Colonic mucosa (tissue), 4 donors: ENCODE measurements around the gene MAD1L1. TPM values are rescaled to one million over a fixed set of nuclear protein-coding genes. Genes with fewer than 3 reads are reported as not detected.

ENCODE experiments used
- DNase-seq: peaks from one replicate; pipeline ENCODE4 v3.0.0-alpha.2; 2020
- H3K27ac ChIP-seq: fragments of 200-600 bp; one replicate; pipeline ENCODE4 v1.8.0; 2021
- H3K27me3 ChIP-seq: fragments of 200-600 bp; one replicate; pipeline ENCODE4 v1.8.0; 2021
- H3K36me3 ChIP-seq: fragments of 200-600 bp; one replicate; pipeline ENCODE4 v1.8.0; 2021
- H3K4me1 ChIP-seq: fragments of 200-600 bp; one replicate; pipeline ENCODE4 v1.8.0; 2021; ENCODE audit warnings: mild to moderate bottlenecking
- H3K4me3 ChIP-seq: fragments of 200-600 bp; one replicate; pipeline ENCODE4 v1.8.0; 2021
- H3K9ac ChIP-seq, 2 donors: one replicate each; pipeline ENCODE4 v1.7.0; 2013; ENCODE audit warnings: control low read depth in 2 of 2, low read depth in 2 of 2, low read length in 2 of 2
- H3K9me3 ChIP-seq: fragments of 200-600 bp; one replicate; pipeline ENCODE4 v1.8.0; 2021
- CTCF ChIP-seq: fragments of 200-600 bp; IDR thresholded peaks from one replicate; pipeline ENCODE4 v1.8.0; 2022; ENCODE audit warnings: antibody characterized with exemption, mild to moderate bottlenecking
- intact Hi-C: fragments of 100-400 bp; cut with DNase I; formaldehyde crosslinking; loops from one replicate; pipeline ENCODE4 v1.14.1; 2022
- total RNA-seq, 2 donors: library from RNA; stranded (reverse); fragmentation: NEBNext Ultra II Directional in 1 of 2; extraction: Animal tissue kit (Norgen Biotek cat#: 25700) in 1 of 2; gene quantifications; one replicate each; pipeline ENCODE4 v1.2.1, GENCODE V29; 2021
- donor health status: healthy.
- donor health status: DM: no; HTN: no; CAD: no.
- donor health status: DM: no; HTN: no; CAD: no.

MAD1L1 gene
- total RNA-seq, 2 donors from 2014 or later: 18.2 to 47.0 TPM

GRCh38 chr7:1849351-1850041 is 383.2 kb downstream of the MAD1L1 start:
- no peaks in the 10 kb centered on the region for H3K27me3 ChIP-seq
- H3K27ac ChIP-seq: no peak overlapping the region
- no peak for DNase-seq
- H3K4me3 ChIP-seq: no peak overlapping the region
- no peak overlapping the region for H3K9ac ChIP-seq
- intact Hi-C loops: no loop called here
- no peaks in the 10 kb centered on the region for H3K4me1 ChIP-seq
- TF ChIP-seq CTCF: no peak
- H3K36me3 ChIP-seq: no peaks in the 10 kb centered on the region
- no peaks in the 10 kb centered on the region for H3K9me3 ChIP-seq

DNA sequence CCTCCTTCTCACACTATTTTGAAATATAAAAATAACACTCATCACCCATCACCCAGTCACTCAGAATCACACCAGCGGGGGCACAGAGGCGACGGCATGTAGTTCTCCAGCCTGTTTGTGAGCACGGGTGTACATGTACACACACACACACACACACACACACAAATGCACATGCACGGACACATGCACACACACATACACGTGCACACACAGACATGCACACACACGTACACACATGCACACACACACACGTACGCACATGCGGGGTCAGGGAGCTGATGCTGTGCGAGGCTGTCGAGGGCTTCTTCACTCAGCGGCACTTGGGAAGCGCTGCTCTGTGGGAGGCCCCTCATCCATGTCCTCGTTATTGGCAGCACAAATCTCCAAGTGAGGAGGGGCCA is 383.8 kb downstream of the MAD1L1 start:
- no peak for DNase-seq
- Histone ChIP-seq H3K4me1 (no peaks in the 10 kb centered on the region), H3K4me3 (no peak overlapping the region), H3K27me3 (no peaks in the 10 kb centered on the region), H3K27ac (no peak overlapping the region), H3K9me3 (no peaks in the 10 kb centered on the region), H3K36me3 (no peaks in the 10 kb centered on the region), H3K9ac (no peak overlapping the region)
- intact Hi-C loops: no loop called here
- no peak for TF ChIP-seq CTCF

- Histone ChIP-seq H3K27me3 (no peaks in the 10 kb centered on the region), H3K9me3 (no peaks in the 10 kb centered on the region), H3K4me3 (no peak overlapping the region), H3K9ac (no peak overlapping the region), H3K36me3 (no peaks in the 10 kb centered on the region), H3K27ac (no peak overlapping the region), H3K4me1 (no peaks in the 10 kb centered on the region)
- DNase-seq: no peak
- no peak for TF ChIP-seq CTCF
- intact Hi-C loops: no loop called here
Measured at GRCh38 chr7:1848013-1848640, 384.6 kb downstream of the MAD1L1 start.

DNA sequence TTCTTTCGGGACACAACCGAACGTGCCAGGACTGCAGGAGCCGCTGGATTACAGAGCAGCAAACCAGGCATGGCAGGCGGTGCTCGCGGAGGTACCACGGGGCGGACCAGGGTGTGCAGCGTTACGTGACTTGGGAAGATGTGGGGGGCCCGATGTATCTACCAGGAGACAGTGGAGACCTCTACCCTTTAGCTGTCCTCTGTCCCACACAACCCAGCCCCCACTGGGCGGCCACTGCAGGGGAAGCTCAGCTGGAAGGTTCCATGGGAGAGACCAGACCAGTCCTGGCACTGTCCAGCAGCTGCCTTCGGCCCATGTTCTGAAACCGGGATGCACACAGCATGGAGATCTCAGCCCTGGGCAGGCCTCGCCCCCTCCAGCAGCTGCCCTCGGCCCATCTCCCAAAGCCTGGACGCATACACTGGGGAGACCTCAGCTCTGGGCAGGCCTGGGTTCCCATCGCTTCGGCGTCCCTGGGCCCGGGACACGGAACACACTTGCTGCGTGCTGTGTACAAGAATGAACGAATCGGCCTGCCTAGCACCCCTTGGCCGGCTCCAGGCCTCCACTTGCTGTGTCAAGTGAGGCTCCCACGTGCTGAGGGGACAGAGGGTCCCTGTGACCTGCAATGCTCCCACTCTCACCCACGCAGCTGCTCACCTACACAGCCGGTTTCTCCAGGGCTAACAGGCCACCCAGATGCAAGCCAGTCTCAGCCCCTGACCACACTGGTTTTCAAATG is 385.3 kb downstream of the MAD1L1 start:
- DNase-seq: no peak
- intact Hi-C loops: no loop called here
- no peaks in the 10 kb centered on the region for H3K4me1 ChIP-seq

More for the DNA sequence above, 385.3 kb downstream of the MAD1L1 start:
- Histone ChIP-seq H3K27ac (no peak overlapping the region), H3K4me3 (no peak overlapping the region), H3K9ac (no peak overlapping the region), H3K27me3 (no peaks in the 10 kb centered on the region), H3K36me3 (no peaks in the 10 kb centered on the region), H3K9me3 (no peaks in the 10 kb centered on the region)
- TF ChIP-seq CTCF: no peak
